SIG-M5 (cell line): ENCODE data around the gene BGLAP.
"Not testable (repeated sequence)": the region's sequence is repeated elsewhere in the genome, so short reads cannot be mapped to it uniquely, and the experiment has no call there.

Source experiments
- DNase-seq: peaks from one replicate; lab custom pipeline; 2025; lab: John Stamatoyannopoulos, UW

BGLAP gene

GRCh38 chr1:156241926-156242325 lies at the start of gene BGLAP:
BGLAP (plus strand) TSS chr1:156242184; CDS start chr1:156242232, 48 bp downstream.
- DNase-seq: no peak

- DNase-seq: no peak
Measured at GRCh38 chr1:156193208-156193487, 48.8 kb upstream of the BGLAP start.

GRCh38 chr1:156193488-156194299 lies 48.3 kb upstream of the BGLAP start, which contains the start of gene SLC25A44:
SLC25A44 (plus strand) TSS chr1:156194104; CDS start chr1:156199848, 5,744 bp downstream.
- peak; percentile 99 for DNase-seq

- DNase-seq: no peak
Measured at GRCh38 chr1:156194300-156194652, 47.7 kb upstream of the BGLAP start.

- DNase-seq: no peak
Measured at GRCh38 chr1:156195853-156196252, 46.1 kb upstream of the BGLAP start.

- DNase-seq: no peak
Measured at GRCh38 chr1:156196445-156196844, 45.5 kb upstream of the BGLAP start.

GRCh38 chr1:156198831-156199349 lies 43.1 kb upstream of the BGLAP start:
- DNase-seq: no peak

GRCh38 chr1:156200044-156200443 lies 41.9 kb upstream of the BGLAP start:
- no peak for DNase-seq

GRCh38 chr1:156203331-156203730 lies 38.7 kb upstream of the BGLAP start:
- DNase-seq: no peak

- no peak for DNase-seq
Measured at GRCh38 chr1:156204686-156205085, 37.3 kb upstream of the BGLAP start.

- DNase-seq: no peak
Measured at GRCh38 chr1:156211243-156211642, 30.7 kb upstream of the BGLAP start.

- no peak for DNase-seq
Measured at GRCh38 chr1:156212130-156212529, 29.9 kb upstream of the BGLAP start.

GRCh38 chr1:156212833-156213643 lies 28.9 kb upstream of the BGLAP start, which contains the start of gene PMF1:
PMF1 (plus strand) TSS chr1:156213007; CDS start chr1:156213016, 9 bp downstream.
- peak; percentile 88 for DNase-seq

- no peak for DNase-seq
Measured at GRCh38 chr1:156213644-156213966, 28.4 kb upstream of the BGLAP start.

GRCh38 chr1:156214024-156214748 lies 27.8 kb upstream of the BGLAP start:
- DNase-seq: no peak

GRCh38 chr1:156216361-156217086 lies 25.5 kb upstream of the BGLAP start:
- not testable (repeated sequence) for DNase-seq

- DNase-seq: no peak
Measured at GRCh38 chr1:156217871-156218270, 24.1 kb upstream of the BGLAP start.

GRCh38 chr1:156220226-156220625 lies 21.8 kb upstream of the BGLAP start:
- DNase-seq: no peak

- DNase-seq: no peak
Measured at GRCh38 chr1:156221986-156222692, 19.8 kb upstream of the BGLAP start.

GRCh38 chr1:156225677-156226014 lies 16.3 kb upstream of the BGLAP start:
- no peak for DNase-seq

- no peak for DNase-seq
Measured at GRCh38 chr1:156226116-156226538, 15.9 kb upstream of the BGLAP start.
